Ishikawa (cell line): ENCODE measurements around the gene KLHL26.

Source experiments
- CEBPB ChIP-seq: IDR thresholded peaks from 2 replicates; pipeline ENCODE4 v1.6.1; 2012
- CREB1 ChIP-seq: IDR thresholded peaks from 2 replicates; pipeline ENCODE4 v1.6.1; 2012; ENCODE audit warnings: low read depth
- EGR1 ChIP-seq: IDR thresholded peaks from 2 replicates; pipeline ENCODE4 v1.6.1; 2012
- EP300 ChIP-seq: IDR thresholded peaks from 2 replicates; pipeline ENCODE4 v1.6.1; 2012; ENCODE audit warnings: borderline replicate concordance
- FOXM1 ChIP-seq: IDR thresholded peaks from 2 replicates; pipeline ENCODE4 v1.6.1; 2012; ENCODE audit warnings: low read depth, borderline replicate concordance
- MAX ChIP-seq: IDR thresholded peaks from 2 replicates; pipeline ENCODE4 v1.6.1; 2012
- NFIC ChIP-seq: IDR thresholded peaks from 2 replicates; pipeline ENCODE4 v1.6.1; 2012
- RAD21 ChIP-seq: IDR thresholded peaks from 2 replicates; pipeline ENCODE4 v1.6.1; 2012; ENCODE audit warnings: low read depth
- REST ChIP-seq: IDR thresholded peaks from 2 replicates; pipeline ENCODE4 v1.6.1; 2012; ENCODE audit warnings: low read depth, mild to moderate bottlenecking
- TAF1 ChIP-seq: IDR thresholded peaks from 2 replicates; pipeline ENCODE4 v1.6.1; 2012; ENCODE audit warnings: low read depth, mild to moderate bottlenecking
- TCF12 ChIP-seq: IDR thresholded peaks from 2 replicates; pipeline ENCODE4 v1.6.1; 2012; ENCODE audit warnings: low read depth
- TEAD4 ChIP-seq: IDR thresholded peaks from 2 replicates; pipeline ENCODE4 v1.6.1; 2012
- USF1 ChIP-seq: IDR thresholded peaks from 2 replicates; pipeline ENCODE4 v1.6.1; 2012
- YY1 ChIP-seq: IDR thresholded peaks from 2 replicates; pipeline ENCODE4 v1.6.1; 2012; ENCODE audit warnings: low read depth
- ZBTB7A ChIP-seq: IDR thresholded peaks from 2 replicates; pipeline ENCODE4 v1.6.1; 2012; ENCODE audit warnings: low read depth

KLHL26 gene

GRCh38 chr19:18612772-18613588 is 23.8 kb upstream of the KLHL26 start, which contains the start of gene TMEM59L:
TSS of gene TMEM59L (plus strand) at chr19:18612870. CDS start at chr19:18612959, 89 bp downstream.
- TF ChIP-seq REST (no peak), TEAD4 (no peak), CEBPB (no peak), NFIC (no peak), TAF1 (no peak), USF1 (no peak), TCF12 (no peak), YY1 (no peak), RAD21 (no peak)

- TF ChIP-seq TEAD4: no peak
- TF ChIP-seq ZBTB7A: no peak
- no peak for TF ChIP-seq TAF1
Measured at GRCh38 chr19:18613589-18614234, 23.1 kb upstream of the KLHL26 start.

GRCh38 chr19:18616023-18616422 is 20.8 kb upstream of the KLHL26 start:
- TF ChIP-seq TEAD4: no peak
- no peak for TF ChIP-seq USF1
- TF ChIP-seq NFIC: no peak
- no peak for TF ChIP-seq TAF1
- TF ChIP-seq YY1: no peak
- no peak for TF ChIP-seq MAX
- TF ChIP-seq TCF12: no peak
- no peak for TF ChIP-seq FOXM1
- TF ChIP-seq CEBPB: no peak
- no peak for TF ChIP-seq EP300
- TF ChIP-seq RAD21: no peak
- no peak for TF ChIP-seq REST

- TF ChIP-seq RAD21 (no peak), TAF1 (no peak), CREB1 (no peak), ZBTB7A (no peak), YY1 (no peak), CEBPB (no peak), USF1 (no peak), TEAD4 (no peak), FOXM1 (no peak), MAX (no peak), EGR1 (no peak), EP300 (no peak), NFIC (no peak)
Measured at GRCh38 chr19:18617562-18617961, 19.3 kb upstream of the KLHL26 start.

- TF ChIP-seq USF1 (no peak), ZBTB7A (no peak), TCF12 (no peak), TAF1 (no peak), NFIC (no peak), MAX (no peak), YY1 (no peak), CREB1 (no peak), REST (no peak)
Measured at GRCh38 chr19:18618236-18618635, 18.6 kb upstream of the KLHL26 start.
